AG04450 (cell line): ENCODE measurements around the gene SDCBP2. TPM values are rescaled to one million over a fixed set of nuclear protein-coding genes. Genes with fewer than 3 reads are reported as not detected.

Experiments used
- CTCF ChIA-PET: fragments of 300-600, 350-600 bp; formaldehyde crosslinking; extraction: SDS; loops from one replicate; lab custom pipeline; 2022; ENCODE audit warnings: antibody characterized with exemption, inconsistent platforms; lab: Charles Lee
- POLR2A ChIA-PET: fragments of 350-600 bp; formaldehyde crosslinking; extraction: SDS; loops from one replicate; lab custom pipeline; 2021; ENCODE audit warnings: antibody characterized with exemption, inconsistent platforms; lab: Yijun Ruan, JAX
- DNase-seq: peaks from one replicate; pipeline ENCODE4 v3.0.0-alpha.2; 2011; ENCODE audit warnings: low read depth, low spot score
- H3K27ac ChIP-seq: one replicate; pipeline ENCODE4 v1.5.1; 2012; ENCODE audit warnings: low read depth, low read length, control low read depth
- H3K27me3 ChIP-seq: one replicate; pipeline ENCODE4 v1.6.0; 2012; ENCODE audit warnings: low read length; ENCODE audit not compliant: control insufficient read depth, insufficient read depth
- H3K4me3 ChIP-seq: 2 replicates; pipeline ENCODE4 v1.5.1; 2011; ENCODE audit warnings: mild to moderate bottlenecking, low read depth, low read length, control low read depth
- H3K9me3 ChIP-seq: 2 replicates; pipeline ENCODE4 v1.5.1; 2012; ENCODE audit warnings: low read length; ENCODE audit not compliant: control insufficient read depth, insufficient read depth
- CTCF ChIP-seq: IDR thresholded peaks from 2 replicates; pipeline ENCODE4 v1.5.1; 2011; ENCODE audit warnings: low read depth, low read length, control low read depth, inconsistent platforms
- polyA plus RNA-seq: library from polyadenylated mRNA; depleted of rRNA; stranded (reverse); fragments of >200 nt; gene quantifications from 2 replicates; pipeline ENCODE4 v1.2.3, GENCODE V29; 2011

The SDCBP2 gene
- polyA plus RNA-seq, 1 experiment: 2.0 TPM

- POLR2A ChIA-PET: no interaction called here
- Histone ChIP-seq H3K27me3 (no peaks in the 10 kb centered on the region), H3K4me3 (no peak overlapping the region), H3K27ac (no peak overlapping the region), H3K9me3 (no peaks in the 10 kb centered on the region)
- no peak for DNase-seq
- no peak for TF ChIP-seq CTCF
- CTCF ChIA-PET: no interaction called here
Measured at GRCh38 chr20:1338096-1338495, 9.2 kb upstream of the SDCBP2 start.

- CTCF ChIA-PET: no interaction called here
- Histone ChIP-seq H3K27me3 (no peaks in the 10 kb centered on the region), H3K27ac (no peak overlapping the region), H3K9me3 (no peaks in the 10 kb centered on the region), H3K4me3 (no peak overlapping the region)
- TF ChIP-seq CTCF: no peak
- POLR2A ChIA-PET: no interaction called here
- no peak for DNase-seq
Measured at GRCh38 chr20:1337441-1337840, 8.5 kb upstream of the SDCBP2 start.

GRCh38 chr20:1336699-1337367, 7.9 kb upstream of the SDCBP2 start:
- DNase-seq: no peak
- Histone ChIP-seq H3K4me3 (no peak overlapping the region), H3K9me3 (no peaks in the 10 kb centered on the region), H3K27me3 (no peaks in the 10 kb centered on the region), H3K27ac (peak overlapping the region; percentile 21)
- ChIA-PET CTCF (interaction anchor here (1.2 kb wide), 1 partner anchor 100 kb away, joined by 3 read pairs; no protein-coding TSS in a partner anchor), POLR2A (no interaction called here)
- no peak for TF ChIP-seq CTCF

GRCh38 chr20:1335961-1336698, 7.2 kb upstream of the SDCBP2 start:
- ChIA-PET CTCF (interaction anchor here (1.2 kb wide), 1 partner anchor 101 kb away, joined by 3 read pairs; no protein-coding TSS in a partner anchor), POLR2A (no interaction called here)
- no peak for DNase-seq

More at GRCh38 chr20:1335961-1336698, 7.2 kb upstream of the SDCBP2 start:
- H3K27ac ChIP-seq: no peak overlapping the region
- no peaks in the 10 kb centered on the region for H3K9me3 ChIP-seq
- TF ChIP-seq CTCF: no peak
- H3K4me3 ChIP-seq: no peak overlapping the region
- H3K27me3 ChIP-seq: no peaks in the 10 kb centered on the region
